ENCODE measurements around the gene SFTPD. TPM values are rescaled to one million over a fixed set of nuclear protein-coding genes. Genes with fewer than 3 reads are reported as not detected.

The SFTPD gene
- total and polyA plus RNA-seq, 10 of the 15 experiments (the other 5 are each of a cell fraction or from before 2014, with no cell fraction given): 0.31 TPM; not detected in 9

DNA sequence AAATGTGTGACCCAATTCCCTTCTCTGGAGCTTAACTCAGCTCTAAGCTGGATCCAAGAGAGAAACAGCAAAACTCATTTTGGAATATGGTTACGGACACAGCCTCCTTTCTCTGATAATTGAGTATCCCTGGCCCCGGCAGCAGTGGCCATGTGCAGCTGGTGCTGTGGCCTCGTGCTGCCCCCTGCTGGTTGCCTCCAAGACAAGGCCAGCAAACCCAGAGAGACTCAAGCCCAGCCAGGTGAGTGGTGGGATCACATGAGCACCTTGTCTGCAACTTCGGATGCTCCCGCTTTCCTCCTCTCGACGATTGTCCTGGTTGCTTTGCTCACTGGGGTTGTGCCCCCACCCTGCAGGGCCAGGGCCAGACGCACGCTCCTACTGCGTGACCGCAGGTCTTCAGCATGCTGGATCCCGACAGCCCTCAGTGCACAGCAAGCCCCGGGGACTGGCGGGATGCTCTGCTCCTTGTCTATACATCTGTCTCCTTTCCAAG is 19.4 kb downstream of the SFTPD start (continued):
- TF ChIP-seq MYC (IDR thresholded peaks at IDR 0.05; ENCODE audit: insufficient read depth, insufficient read length, insufficient replicate concordance, low read length, severe bottlenecking): no peak
- TF ChIP-seq KAT2A (conservative IDR thresholded peaks at IDR 0.05; ENCODE audit: control insufficient read depth, low read depth, low read length): no peak
- TF ChIP-seq DPF2 (IDR thresholded peaks at IDR 0.05): no peak
- TF ChIP-seq CBX3 (IDR thresholded peaks at IDR 0.05; ENCODE audit: borderline replicate concordance, low read depth): no peak
- peak; percentile 98 for TF ChIP-seq RAD21 (IDR thresholded peaks at IDR 0.05; ENCODE audit: insufficient read depth, low read depth, low read length)

DNA sequence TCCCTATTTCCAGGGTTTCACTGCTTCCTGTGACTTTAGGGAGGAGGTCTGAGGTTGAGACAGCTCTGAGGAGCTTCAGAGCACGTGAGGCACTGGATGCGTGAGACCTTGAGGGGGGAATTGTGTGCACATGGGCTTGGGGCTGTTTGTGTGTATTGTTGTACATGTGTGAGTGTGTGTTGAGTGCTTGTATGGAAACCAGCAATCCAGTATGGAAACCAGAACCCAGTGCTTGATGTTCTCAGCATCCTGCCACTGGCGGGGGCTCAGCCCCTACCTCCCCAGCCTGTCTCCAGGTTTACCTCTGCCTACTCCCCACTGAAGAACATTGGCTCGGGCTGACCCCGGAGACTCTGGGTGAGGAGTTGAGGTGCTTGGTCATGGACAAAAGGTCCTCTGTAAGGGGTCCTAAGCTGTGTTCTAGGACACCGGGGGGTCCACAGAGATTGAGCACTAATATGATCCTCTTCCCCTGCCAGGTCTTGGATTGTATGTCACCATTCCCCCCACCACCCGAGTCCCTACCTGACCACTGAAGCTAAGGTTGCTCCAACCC is 20.8 kb downstream of the SFTPD start:
- Histone ChIP-seq H4K20me1 (ENCODE audit: control insufficient read depth, insufficient read depth) (no peaks in the 10 kb centered on the region), H3K9me3 (replicated peaks; ENCODE audit: control insufficient read depth, insufficient read depth, low read length) (no peaks in the 10 kb centered on the region), H3K27ac (ENCODE audit: control insufficient read depth, insufficient read depth) (no peak overlapping the region), H3K4me2 (ENCODE audit: control insufficient read depth, insufficient read depth) (no peak overlapping the region), H3K4me1 (ENCODE audit: control insufficient read depth, insufficient read depth, low read length) (no peaks in the 10 kb centered on the region), H3K79me2 (ENCODE audit: control insufficient read depth, insufficient read depth, low read length) (no peaks in the 10 kb centered on the region), H3K9ac (ENCODE audit: control insufficient read depth, insufficient read depth, low read length) (no peak overlapping the region), H3K36me3 (ENCODE audit: control insufficient read depth in 2 of 2, insufficient read depth in 2 of 2, low read length in 1 of 2) (no peaks in the 10 kb centered on the region), H2AFZ (ENCODE audit: control insufficient read depth, low read depth, low read length) (no peak overlapping the region), H3K4me3 (no peak overlapping the region), H3K27me3 (replicated peaks in 1 of 2; ENCODE audit: control insufficient read depth in 2 of 2, insufficient read depth in 2 of 2, low read length in 1 of 2) (no peaks in the 10 kb centered on the region; a peak in 2 of 4 replicates)
- 51% methylated on average over 7 of the region's 7 CpGs for WGBS (ENCODE audit: insufficient coverage, insufficient replicate concordance, low lambda C conversion rate, missing lambda C conversion rate)
- ATAC-seq: no peak
- intact Hi-C loops (cut with micrococcal nuclease; ENCODE audit: unreplicated experiment): loop anchor here (2.0 kb wide), 2 partner anchors 149 to 389 kb away; no protein-coding TSS in a partner anchor
- ChIA-PET RAD21 (ENCODE audit: unreplicated experiment) (interaction anchor here (0.7 kb wide), 1 partner anchor 391 kb away, joined by 3 read pairs; no protein-coding TSS in a partner anchor), SMC1A (ENCODE audit: uncharacterized antibody, unreplicated experiment) (interaction anchor here (1.2 kb wide), 2 partner anchors 9 to 288 kb away, joined by 3 to 4 read pairs; no protein-coding TSS in a partner anchor), POLR2A (interaction anchor here (0.6 kb wide), 1 partner anchor 432 kb away, joined by 4 read pairs; no protein-coding TSS in a partner anchor), CTCF (interaction anchor here (0.9 to 2.6 kb wide), 3 partner anchors 10 to 390 kb away, joined by 3 to 7 read pairs (median 3); no protein-coding TSS in a partner anchor)
- FAIRE-seq: no peak
- in situ Hi-C loops (cut with MboI): loop anchor here (5.0 to 25.0 kb wide), 2 partner anchors 141 to 366 kb away; partner anchors contain the start of gene SFTPA2
- BruUV-seq (replicated peaks): no TSS peak
- no peak for TF ChIP-seq SREBF2 (IDR thresholded peaks at IDR 0.05; ENCODE audit: low read length)
- TF ChIP-seq IRF5 (IDR thresholded peaks at IDR 0.05; ENCODE audit: borderline replicate concordance): no peak
- no peak for TF ChIP-seq GATAD2B (conservative IDR thresholded peaks at IDR 0.05; ENCODE audit: low read depth)
- TF ChIP-seq, protein P1, sequence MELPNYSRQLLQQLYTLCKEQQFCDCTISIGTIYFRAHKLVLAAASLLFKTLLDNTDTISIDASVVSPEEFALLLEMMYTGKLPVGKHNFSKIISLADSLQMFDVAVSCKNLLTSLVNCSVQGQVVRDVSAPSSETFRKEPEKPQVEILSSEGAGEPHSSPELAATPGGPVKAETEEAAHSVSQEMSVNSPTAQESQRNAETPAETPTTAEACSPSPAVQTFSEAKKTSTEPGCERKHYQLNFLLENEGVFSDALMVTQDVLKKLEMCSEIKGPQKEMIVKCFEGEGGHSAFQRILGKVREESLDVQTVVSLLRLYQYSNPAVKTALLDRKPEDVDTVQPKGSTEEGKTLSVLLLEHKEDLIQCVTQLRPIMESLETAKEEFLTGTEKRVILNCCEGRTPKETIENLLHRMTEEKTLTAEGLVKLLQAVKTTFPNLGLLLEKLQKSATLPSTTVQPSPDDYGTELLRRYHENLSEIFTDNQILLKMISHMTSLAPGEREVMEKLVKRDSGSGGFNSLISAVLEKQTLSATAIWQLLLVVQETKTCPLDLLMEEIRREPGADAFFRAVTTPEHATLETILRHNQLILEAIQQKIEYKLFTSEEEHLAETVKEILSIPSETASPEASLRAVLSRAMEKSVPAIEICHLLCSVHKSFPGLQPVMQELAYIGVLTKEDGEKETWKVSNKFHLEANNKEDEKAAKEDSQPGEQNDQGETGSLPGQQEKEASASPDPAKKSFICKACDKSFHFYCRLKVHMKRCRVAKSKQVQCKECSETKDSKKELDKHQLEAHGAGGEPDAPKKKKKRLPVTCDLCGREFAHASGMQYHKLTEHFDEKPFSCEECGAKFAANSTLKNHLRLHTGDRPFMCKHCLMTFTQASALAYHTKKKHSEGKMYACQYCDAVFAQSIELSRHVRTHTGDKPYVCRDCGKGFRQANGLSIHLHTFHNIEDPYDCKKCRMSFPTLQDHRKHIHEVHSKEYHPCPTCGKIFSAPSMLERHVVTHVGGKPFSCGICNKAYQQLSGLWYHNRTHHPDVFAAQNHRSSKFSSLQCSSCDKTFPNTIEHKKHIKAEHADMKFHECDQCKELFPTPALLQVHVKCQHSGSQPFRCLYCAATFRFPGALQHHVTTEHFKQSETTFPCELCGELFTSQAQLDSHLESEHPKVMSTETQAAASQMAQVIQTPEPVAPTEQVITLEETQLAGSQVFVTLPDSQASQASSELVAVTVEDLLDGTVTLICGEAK (IDR thresholded peaks at IDR 0.05; ENCODE audit: borderline replicate concordance): no peak
- no peak for TF ChIP-seq CBX3 (IDR thresholded peaks at IDR 0.05; ENCODE audit: borderline replicate concordance, low read depth)
- TF ChIP-seq JUNB (IDR thresholded peaks at IDR 0.05): no peak
- no peak for TF ChIP-seq ZNF217 (IDR thresholded peaks at IDR 0.05)
- TF ChIP-seq NR2C2 (IDR thresholded peaks at IDR 0.05; ENCODE audit: borderline replicate concordance, control insufficient read depth, insufficient read length, low read depth): no peak
- TF ChIP-seq, protein P2, sequence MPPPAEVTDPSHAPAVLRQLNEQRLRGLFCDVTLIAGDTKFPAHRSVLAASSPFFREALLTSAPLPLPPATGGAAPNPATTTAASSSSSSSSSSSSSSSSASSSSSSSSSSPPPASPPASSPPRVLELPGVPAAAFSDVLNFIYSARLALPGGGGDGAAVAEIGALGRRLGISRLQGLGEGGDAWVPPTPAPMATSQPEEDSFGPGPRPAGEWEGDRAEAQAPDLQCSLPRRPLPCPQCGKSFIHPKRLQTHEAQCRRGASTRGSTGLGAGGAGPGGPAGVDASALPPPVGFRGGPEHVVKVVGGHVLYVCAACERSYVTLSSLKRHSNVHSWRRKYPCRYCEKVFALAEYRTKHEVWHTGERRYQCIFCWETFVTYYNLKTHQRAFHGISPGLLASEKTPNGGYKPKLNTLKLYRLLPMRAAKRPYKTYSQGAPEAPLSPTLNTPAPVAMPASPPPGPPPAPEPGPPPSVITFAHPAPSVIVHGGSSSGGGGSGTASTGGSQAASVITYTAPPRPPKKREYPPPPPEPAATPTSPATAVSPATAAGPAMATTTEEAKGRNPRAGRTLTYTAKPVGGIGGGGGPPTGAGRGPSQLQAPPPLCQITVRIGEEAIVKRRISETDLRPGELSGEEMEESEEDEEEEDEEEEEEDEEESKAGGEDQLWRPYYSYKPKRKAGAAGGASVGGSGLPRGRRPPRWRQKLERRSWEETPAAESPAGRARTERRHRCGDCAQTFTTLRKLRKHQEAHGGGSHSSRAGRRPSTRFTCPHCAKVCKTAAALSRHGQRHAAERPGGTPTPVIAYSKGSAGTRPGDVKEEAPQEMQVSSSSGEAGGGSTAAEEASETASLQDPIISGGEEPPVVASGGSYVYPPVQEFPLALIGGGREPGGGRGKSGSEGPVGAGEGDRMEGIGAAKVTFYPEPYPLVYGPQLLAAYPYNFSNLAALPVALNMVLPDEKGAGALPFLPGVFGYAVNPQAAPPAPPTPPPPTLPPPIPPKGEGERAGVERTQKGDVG (CRISPR knock-in tag; IDR thresholded peaks at IDR 0.05): no peak
- no peak for DNase-seq (ENCODE audit: low read depth, low spot score)
